Upper lobe of right lung (tissue), 1 donor: ENCODE data around the gene ERCC6. TPM values are rescaled to one million over a fixed set of nuclear protein-coding genes. Genes with fewer than 3 reads are reported as not detected.

ENCODE experiments used
- ATAC-seq: fragments of 200-7000 bp; cut with Tn5 transposase; one replicate; pipeline ENCODE4 v1.9.1; 2020; ENCODE audit warnings: mild to moderate bottlenecking, moderate library complexity
- DNase-seq: peaks from one replicate; pipeline ENCODE4 v3.0.0-alpha.2; 2020
- H3K27ac ChIP-seq: fragments of 200-600 bp; one replicate; pipeline ENCODE4 v1.8.0; 2022
- H3K27me3 ChIP-seq: fragments of 200-600 bp; one replicate; pipeline ENCODE4 v1.8.0; 2022; ENCODE audit warnings: mild to moderate bottlenecking
- H3K36me3 ChIP-seq: fragments of 200-600 bp; one replicate; pipeline ENCODE4 v1.8.0; 2022
- H3K4me1 ChIP-seq: fragments of 200-600 bp; one replicate; pipeline ENCODE4 v1.8.0; 2022
- H3K4me3 ChIP-seq: fragments of 200-600 bp; one replicate; pipeline ENCODE4 v1.8.0; 2022; ENCODE audit warnings: mild to moderate bottlenecking
- H3K9me3 ChIP-seq: fragments of 200-600 bp; one replicate; pipeline ENCODE4 v1.8.0; 2022
- intact Hi-C: fragments of 100-400 bp; cut with DNase I; formaldehyde crosslinking; loops from one replicate; pipeline ENCODE4 v1.11.0; 2022
- long read RNA-seq: library from polyadenylated mRNA; unstranded; transcript quantifications from one replicate; pipeline ENCODE4 v2.0.0, GENCODE V29; 2021
- total RNA-seq: library from RNA; stranded (reverse); fragmentation: NEBNext Ultra II Directional; extraction: Animal tissue kit (Norgen Biotek cat#: 25700); gene quantifications from one replicate; pipeline ENCODE4 v1.2.1, GENCODE V29; 2021
- TF ChIP-seq, protein P1 (sequence below): fragments of 200-600 bp; IDR thresholded peaks from one replicate; pipeline ENCODE4 v1.8.0; 2022; ENCODE audit warnings: antibody characterized with exemption
- donor health status: DM: no; HTN: yes; CAD: no; lungs with severe emphysema.

Gene ERCC6
- total RNA-seq = 33.9 TPM
- long read RNA-seq, full-length matches to known transcripts = 8 of 16 reads
- long read RNA-seq, partial matches to known transcripts = 4 of 16 reads
- long read RNA-seq, other reads (novel, unspliced or antisense) = 4 of 16 reads

GRCh38 chr10:49538381-49539319 is at the start of gene ERCC6:
ERCC6 (minus strand) TSS chr10:49539121.
- H3K9me3 ChIP-seq = no peaks in the 10 kb centered on the region
- intact Hi-C loops = no loop called here
- DNase-seq (peak; percentile 99), ATAC-seq (peak; percentile 98)
- H3K4me3 ChIP-seq = peak within 1 kb of the TSS; percentile 73
- H3K27ac ChIP-seq = peak within 1 kb of the TSS; percentile 85
- TF ChIP-seq, protein P1, sequence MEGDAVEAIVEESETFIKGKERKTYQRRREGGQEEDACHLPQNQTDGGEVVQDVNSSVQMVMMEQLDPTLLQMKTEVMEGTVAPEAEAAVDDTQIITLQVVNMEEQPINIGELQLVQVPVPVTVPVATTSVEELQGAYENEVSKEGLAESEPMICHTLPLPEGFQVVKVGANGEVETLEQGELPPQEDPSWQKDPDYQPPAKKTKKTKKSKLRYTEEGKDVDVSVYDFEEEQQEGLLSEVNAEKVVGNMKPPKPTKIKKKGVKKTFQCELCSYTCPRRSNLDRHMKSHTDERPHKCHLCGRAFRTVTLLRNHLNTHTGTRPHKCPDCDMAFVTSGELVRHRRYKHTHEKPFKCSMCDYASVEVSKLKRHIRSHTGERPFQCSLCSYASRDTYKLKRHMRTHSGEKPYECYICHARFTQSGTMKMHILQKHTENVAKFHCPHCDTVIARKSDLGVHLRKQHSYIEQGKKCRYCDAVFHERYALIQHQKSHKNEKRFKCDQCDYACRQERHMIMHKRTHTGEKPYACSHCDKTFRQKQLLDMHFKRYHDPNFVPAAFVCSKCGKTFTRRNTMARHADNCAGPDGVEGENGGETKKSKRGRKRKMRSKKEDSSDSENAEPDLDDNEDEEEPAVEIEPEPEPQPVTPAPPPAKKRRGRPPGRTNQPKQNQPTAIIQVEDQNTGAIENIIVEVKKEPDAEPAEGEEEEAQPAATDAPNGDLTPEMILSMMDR = no peak
- H3K4me1 ChIP-seq = peaks cover 28% of the 10 kb centered on the region
- H3K36me3 ChIP-seq = no peaks in the 10 kb centered on the region
- H3K27me3 ChIP-seq = no peaks in the 10 kb centered on the region

DNA sequence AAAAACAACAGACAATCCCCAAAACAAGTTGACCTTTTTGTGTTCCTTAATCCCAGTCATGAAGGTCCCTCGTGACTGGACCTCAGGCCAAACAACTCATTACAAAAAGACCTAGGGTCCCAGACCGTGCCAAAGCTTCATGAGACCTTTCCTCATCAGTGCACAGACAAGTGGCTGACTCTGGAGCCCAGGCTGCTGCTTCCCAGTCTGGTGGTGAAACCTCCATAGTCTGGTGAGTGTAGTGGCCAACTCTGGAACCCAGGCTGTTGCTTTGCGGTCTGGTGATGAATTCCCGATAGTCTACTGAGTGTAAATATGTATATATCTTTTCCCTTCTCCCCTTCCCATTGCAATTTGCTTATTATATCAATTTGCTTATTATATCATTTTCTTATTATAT is 49.1 kb upstream of the ERCC6 start:
- Histone ChIP-seq H3K4me3 (no peak overlapping the region), H3K9me3 (no peaks in the 10 kb centered on the region), H3K27ac (no peak overlapping the region), H3K27me3 (peaks cover 4% of the 10 kb centered on the region), H3K36me3 (no peaks in the 10 kb centered on the region), H3K4me1 (no peaks in the 10 kb centered on the region)
- TF ChIP-seq, protein P1 = no peak
- DNase-seq = no peak
- intact Hi-C loops = no loop called here
- no peak for ATAC-seq

GRCh38 chr10:49585387-49585786 is 46.5 kb upstream of the ERCC6 start:
- Histone ChIP-seq H3K36me3 (no peaks in the 10 kb centered on the region), H3K27me3 (no peaks in the 10 kb centered on the region), H3K27ac (no peak overlapping the region), H3K4me1 (no peaks in the 10 kb centered on the region), H3K9me3 (no peaks in the 10 kb centered on the region), H3K4me3 (no peak overlapping the region)
- intact Hi-C loops = no loop called here
- TF ChIP-seq, protein P1 = no peak
- DNase-seq = no peak
- no peak for ATAC-seq

GRCh38 chr10:49579621-49580020 is 40.7 kb upstream of the ERCC6 start:
- Histone ChIP-seq H3K27me3 (no peaks in the 10 kb centered on the region), H3K27ac (no peak overlapping the region), H3K36me3 (no peaks in the 10 kb centered on the region), H3K9me3 (no peaks in the 10 kb centered on the region), H3K4me3 (no peak overlapping the region), H3K4me1 (no peaks in the 10 kb centered on the region)
- no peak for DNase-seq
- TF ChIP-seq, protein P1 = no peak
- intact Hi-C loops = no loop called here
- ATAC-seq = no peak

DNA sequence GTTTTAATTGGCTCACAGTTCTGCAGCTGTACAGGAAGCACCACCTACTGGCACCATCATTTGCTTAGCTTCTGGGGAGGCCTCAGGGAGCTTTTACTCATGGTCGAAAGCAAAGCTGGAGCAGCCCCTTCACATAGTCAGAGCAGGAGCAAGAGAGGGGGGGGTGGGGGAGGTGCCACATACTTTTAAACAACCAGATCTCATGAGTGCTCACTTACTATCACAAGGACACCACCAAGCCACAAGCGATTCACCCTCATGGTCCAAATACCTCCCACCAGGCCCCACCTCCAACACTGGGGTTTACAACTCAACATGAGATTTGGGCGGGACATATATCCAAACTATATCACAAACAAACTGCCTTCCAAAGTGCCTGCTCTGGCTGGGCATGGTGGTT is 39.5 kb upstream of the ERCC6 start:
- ATAC-seq (no peak), DNase-seq (no peak)
- no peak overlapping the region for H3K27ac ChIP-seq
- no peak overlapping the region for H3K4me3 ChIP-seq
- no peaks in the 10 kb centered on the region for H3K27me3 ChIP-seq
- H3K4me1 ChIP-seq = no peaks in the 10 kb centered on the region
- no peaks in the 10 kb centered on the region for H3K9me3 ChIP-seq
- H3K36me3 ChIP-seq = no peaks in the 10 kb centered on the region
- TF ChIP-seq, protein P1 = no peak
- intact Hi-C loops = no loop called here
